NCI-H510A treated with DMSO at 0.1 percent for 48 hours (cell line): ENCODE results near the gene RIBC2.

ENCODE experiments used
- DNase-seq: peaks from one replicate; lab custom pipeline; 2025; lab: John Stamatoyannopoulos, UW

RIBC2 gene

GRCh38 chr22:45473626-45474237 is 60.2 kb downstream of the RIBC2 start:
- DNase-seq: no peak

- DNase-seq: no peak
Observed at GRCh38 chr22:45475063-45475747, 61.7 kb downstream of the RIBC2 start.

- no peak for DNase-seq
Observed at GRCh38 chr22:45475851-45476514, 62.5 kb downstream of the RIBC2 start.

GRCh38 chr22:45476814-45477213 is 63.3 kb downstream of the RIBC2 start:
- DNase-seq: no peak

GRCh38 chr22:45477366-45478107 is 64.0 kb downstream of the RIBC2 start:
- no peak for DNase-seq

- DNase-seq: no peak
Observed at GRCh38 chr22:45478108-45478771, 64.7 kb downstream of the RIBC2 start.

- no peak for DNase-seq
Observed at GRCh38 chr22:45480717-45481116, 67.2 kb downstream of the RIBC2 start.

- no peak for DNase-seq
Observed at GRCh38 chr22:45481661-45482060, 68.2 kb downstream of the RIBC2 start.
